Hypothalamus (tissue), 51 donors: ENCODE data around the gene CCDC141.
A peak's percentile ranks its signal among the peaks of the same experiment; 100 is the strongest.

Experiments
- DNase-seq, 51 donors: peaks; one replicate each; lab custom pipeline; 2025; lab: John Stamatoyannopoulos, UW

The CCDC141 gene

GRCh38 chr2:178799305-178799704 is 250.6 kb downstream of the CCDC141 start:
- DNase-seq: no peak

DNA sequence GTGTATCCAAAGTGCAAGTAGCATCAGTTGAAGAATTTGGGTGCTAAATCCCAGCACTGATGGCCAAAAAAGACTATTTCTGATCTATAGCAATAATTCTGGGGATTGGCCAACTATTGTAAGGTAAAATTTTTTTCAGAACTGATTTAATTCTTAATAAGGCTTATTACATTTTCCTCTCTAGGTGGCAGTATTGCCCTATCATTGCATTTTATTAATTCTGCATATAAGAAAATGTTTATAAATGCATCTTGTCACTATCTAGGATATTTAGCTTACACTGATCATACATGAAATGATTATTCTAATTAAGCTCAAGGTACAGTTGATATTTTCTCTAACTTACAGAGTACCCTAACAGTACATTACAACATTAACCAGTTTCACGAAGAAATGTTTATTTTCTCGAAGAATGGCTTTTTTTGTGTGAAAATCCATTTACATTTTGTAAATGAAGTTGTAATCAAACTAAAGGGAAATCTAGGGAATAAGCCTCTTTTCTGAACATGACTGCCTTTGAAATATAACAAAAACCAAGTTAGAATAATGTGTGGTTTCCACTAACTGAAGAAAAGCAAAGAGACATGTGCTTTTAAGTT is 253.8 kb downstream of the CCDC141 start:
- peak in 1 of 51 donors; percentile 26 for DNase-seq

- DNase-seq: no peak
These were observed 262.0 kb downstream of the CCDC141 start for GRCh38 chr2:178787934-178788333.

DNA sequence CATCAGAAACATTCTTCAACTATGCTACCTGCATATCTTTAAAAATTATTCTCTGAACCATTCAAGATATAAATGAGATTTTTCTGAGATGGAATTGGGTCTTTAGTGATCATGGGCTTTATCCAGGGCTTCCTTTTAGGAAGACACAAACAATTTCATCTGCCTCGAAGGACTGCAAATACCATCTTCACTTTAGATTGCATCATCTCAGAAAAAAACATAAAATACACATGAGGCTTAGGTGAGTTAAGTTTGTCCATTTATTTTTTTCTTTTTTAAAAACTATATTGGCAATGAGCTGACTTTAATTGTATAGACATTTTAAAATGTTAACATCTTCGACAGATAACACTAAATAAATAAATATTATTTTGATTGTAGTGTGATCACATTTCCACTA is 262.8 kb downstream of the CCDC141 start:
- DNase-seq: no peak

DNA sequence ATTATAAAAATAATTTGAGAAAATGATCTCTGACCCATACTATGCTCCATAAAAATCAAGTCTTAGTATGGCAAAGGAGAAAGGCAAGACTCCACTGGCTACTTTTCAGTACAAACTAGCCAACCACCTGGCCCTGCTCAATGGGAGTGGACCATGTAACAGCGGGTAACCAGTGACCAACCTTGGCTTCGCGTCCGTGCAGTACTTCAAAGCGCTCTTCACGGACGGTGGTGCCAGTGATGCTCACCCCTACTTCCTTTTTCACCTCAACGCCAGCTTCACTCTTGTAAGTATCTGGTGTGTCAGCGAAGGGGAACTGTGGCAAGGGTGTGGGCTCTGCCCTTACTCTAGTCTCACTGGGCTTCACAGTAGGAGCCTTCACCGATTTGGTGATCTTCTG is 266.0 kb downstream of the CCDC141 start:
- no peak for DNase-seq

GRCh38 chr2:178782236-178782635 is 267.7 kb downstream of the CCDC141 start:
- DNase-seq: no peak
